Measurements from ENCODE around the gene RBFOX2. TPM values are rescaled to one million over a fixed set of nuclear protein-coding genes. Genes with fewer than 3 reads are reported as not detected.

RBFOX2 gene
- total RNA-seq, 1 donor from 2014 or later = 210 TPM

GRCh38 chr22:36037102-36037758 is 8.6 kb upstream of the RBFOX2 start:
- Mint-ChIP-seq H3K9me3 (no peaks in the 10 kb centered on the region), H3K27ac (no peak overlapping the region), H3K27me3 (ENCODE audit: low read depth) (peaks cover 1% of the 10 kb centered on the region), H3K36me3 (no peaks in the 10 kb centered on the region), H3K4me3 (no peak overlapping the region), H3K4me1 (peaks cover 28% of the 10 kb centered on the region)
- no peak for DNase-seq (ENCODE audit: low spot score in 2 of 2, unreplicated experiment in 2 of 2)
- TF ChIP-seq CTCF (IDR thresholded peaks at IDR 0.05; ENCODE audit: unreplicated experiment) = no peak

GRCh38 chr22:36036167-36036624 is 7.6 kb upstream of the RBFOX2 start:
- no peak for TF ChIP-seq CTCF (IDR thresholded peaks at IDR 0.05; ENCODE audit: unreplicated experiment)
- Mint-ChIP-seq H3K27me3 (ENCODE audit: low read depth) (peaks cover 1% of the 10 kb centered on the region), H3K36me3 (no peaks in the 10 kb centered on the region), H3K9me3 (no peaks in the 10 kb centered on the region), H3K4me3 (no peak overlapping the region), H3K4me1 (peaks cover 28% of the 10 kb centered on the region), H3K27ac (peak overlapping the region; percentile 84)
- DNase-seq (ENCODE audit: low spot score in 2 of 2, unreplicated experiment in 2 of 2) = no peak

- no peak for TF ChIP-seq CTCF (IDR thresholded peaks at IDR 0.05; ENCODE audit: unreplicated experiment)
- H3K9me3 Mint-ChIP-seq = no peaks in the 10 kb centered on the region
- no peak overlapping the region for H3K27ac Mint-ChIP-seq
- no peak for DNase-seq (ENCODE audit: low spot score in 2 of 2, unreplicated experiment in 2 of 2)
- H3K4me3 Mint-ChIP-seq = no peak overlapping the region
- H3K27me3 Mint-ChIP-seq (ENCODE audit: low read depth) = no peaks in the 10 kb centered on the region
- no peaks in the 10 kb centered on the region for H3K36me3 Mint-ChIP-seq
- peaks cover 36% of the 10 kb centered on the region for H3K4me1 Mint-ChIP-seq
These were observed 4.0 kb upstream of the RBFOX2 start for GRCh38 chr22:36032611-36033010.

- Mint-ChIP-seq H3K27ac (peak overlapping the region; percentile 92), H3K27me3 (ENCODE audit: low read depth) (no peaks in the 10 kb centered on the region), H3K9me3 (no peaks in the 10 kb centered on the region), H3K4me1 (peaks cover 30% of the 10 kb centered on the region), H3K4me3 (peak overlapping the region; percentile 82), H3K36me3 (peaks cover 6% of the 10 kb centered on the region)
- DNase-seq (ENCODE audit: low spot score in 2 of 2, unreplicated experiment in 2 of 2) = no peak
- TF ChIP-seq CTCF (IDR thresholded peaks at IDR 0.05; ENCODE audit: unreplicated experiment) = no peak
These were observed 757 bp upstream of the RBFOX2 start for GRCh38 chr22:36029406-36029755.

- peak overlapping the region; percentile 93 for H3K27ac Mint-ChIP-seq
- H3K36me3 Mint-ChIP-seq = peaks cover 6% of the 10 kb centered on the region
- H3K27me3 Mint-ChIP-seq (ENCODE audit: low read depth) = no peaks in the 10 kb centered on the region
- peaks cover 39% of the 10 kb centered on the region for H3K4me1 Mint-ChIP-seq
- DNase-seq (ENCODE audit: low spot score in 2 of 2, unreplicated experiment in 2 of 2) = peak in 1 of 2 experiments; percentile 58
- peak overlapping the region; percentile 84 for H3K4me3 Mint-ChIP-seq
- no peaks in the 10 kb centered on the region for H3K9me3 Mint-ChIP-seq
- no peak for TF ChIP-seq CTCF (IDR thresholded peaks at IDR 0.05; ENCODE audit: unreplicated experiment)
These were observed 534 bp downstream of the RBFOX2 start for GRCh38 chr22:36027935-36028645.
